Measurements from ENCODE around the gene ITGA11. TPM values are rescaled to one million over a fixed set of nuclear protein-coding genes. Genes with fewer than 3 reads are reported as not detected.

Gene ITGA11
- total RNA-seq, 1 donor from 2014 or later, result 2.6 TPM

DNA sequence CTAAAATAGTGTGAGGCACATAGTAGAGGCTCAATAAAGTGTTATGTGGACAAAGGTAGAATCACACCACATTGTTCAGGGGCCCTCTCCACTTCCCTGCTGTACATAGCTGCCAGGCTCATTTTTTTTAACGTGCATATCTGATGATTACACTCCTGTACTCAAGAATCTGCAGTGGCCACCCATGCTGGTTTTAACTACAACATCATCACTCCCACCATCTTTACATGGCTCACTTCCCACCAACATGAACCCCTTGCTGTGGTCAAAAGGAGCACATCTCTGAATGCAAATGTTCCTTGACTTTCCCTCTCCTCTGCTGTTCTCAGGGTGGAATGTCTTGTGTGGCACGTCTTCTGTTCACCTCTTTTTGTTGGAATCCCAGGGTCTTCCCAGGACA, 77.7 kb downstream of the ITGA11 start:
- DNase-seq (ENCODE audit: low spot score), result no peak

DNA sequence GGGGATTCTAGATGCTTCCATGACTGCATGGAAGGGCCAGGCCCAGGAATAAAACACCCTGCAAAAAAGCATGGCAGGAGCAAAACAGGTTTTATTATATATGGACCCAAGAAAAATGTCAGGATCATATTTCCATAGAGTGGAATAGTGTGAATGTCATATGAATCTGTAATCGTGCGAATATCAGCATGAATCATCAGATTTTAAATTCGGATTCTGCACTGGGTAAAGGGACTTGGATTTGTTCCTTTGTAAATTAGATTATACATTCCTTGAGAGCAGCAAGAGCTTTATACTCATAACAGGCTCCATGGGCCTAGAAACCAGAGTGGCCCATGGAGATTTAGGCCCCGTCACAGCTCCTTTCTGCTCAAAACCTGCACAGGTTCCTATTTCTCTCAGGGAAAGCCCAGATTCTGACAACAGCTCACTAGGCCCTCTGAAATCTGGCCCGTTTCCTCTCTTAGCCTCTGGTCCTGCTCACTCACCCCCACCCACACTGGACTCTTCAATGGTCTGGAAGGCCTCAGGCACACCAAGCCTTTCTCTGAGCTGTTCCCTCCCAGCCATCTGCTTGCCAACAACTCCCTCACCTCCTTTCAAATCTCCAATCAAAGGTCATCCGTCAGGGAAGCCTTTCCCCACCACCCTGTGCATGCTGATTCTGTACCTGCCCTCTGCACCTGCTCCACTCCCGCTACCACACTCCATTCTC, 78.4 kb downstream of the ITGA11 start:
- no peak for DNase-seq (ENCODE audit: low spot score)

GRCh38 chr15:68352401-68353062, 79.4 kb downstream of the ITGA11 start:
- DNase-seq (ENCODE audit: low spot score), result peak; percentile 38

- no peak for DNase-seq (ENCODE audit: low spot score)
Measured at GRCh38 chr15:68349151-68349550, 82.8 kb downstream of the ITGA11 start.

GRCh38 chr15:68348606-68349005, 83.4 kb downstream of the ITGA11 start:
- no peak for DNase-seq (ENCODE audit: low spot score)

GRCh38 chr15:68348081-68348480, 83.9 kb downstream of the ITGA11 start:
- no peak for DNase-seq (ENCODE audit: low spot score)

- no peak for DNase-seq (ENCODE audit: low spot score)
Measured at GRCh38 chr15:68347392-68347791, 84.6 kb downstream of the ITGA11 start.

GRCh38 chr15:68346979-68347378, 85.0 kb downstream of the ITGA11 start:
- no peak for DNase-seq (ENCODE audit: low spot score)

- DNase-seq (ENCODE audit: low spot score), result no peak
Measured at GRCh38 chr15:68345481-68345880, 86.5 kb downstream of the ITGA11 start.

DNA sequence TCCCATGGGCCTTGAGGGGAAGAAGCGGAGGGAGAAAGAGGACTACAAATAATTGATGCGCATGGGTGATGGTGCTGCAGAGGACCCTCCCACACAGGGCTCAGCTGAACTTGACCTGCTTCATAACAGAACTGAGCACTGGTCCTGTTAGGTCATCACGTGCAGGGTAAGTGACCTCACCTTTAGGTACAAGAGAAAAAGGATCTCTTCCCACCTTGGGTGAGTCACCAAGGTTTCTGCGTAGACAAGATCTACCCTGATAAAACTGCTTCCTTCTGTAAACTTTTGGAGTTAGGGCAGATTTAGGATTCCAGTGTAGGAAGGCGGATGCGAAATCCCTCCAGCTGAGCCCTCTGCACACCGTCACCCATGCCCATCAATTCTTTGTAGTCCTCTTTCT, 87.4 kb downstream of the ITGA11 start:
- DNase-seq (ENCODE audit: low spot score), result no peak

- no peak for DNase-seq (ENCODE audit: low spot score)
Measured at GRCh38 chr15:68343579-68344225, 88.3 kb downstream of the ITGA11 start.

- no peak for DNase-seq (ENCODE audit: low spot score)
Measured at GRCh38 chr15:68341760-68342725, 89.9 kb downstream of the ITGA11 start.

GRCh38 chr15:68340726-68341671, 91.0 kb downstream of the ITGA11 start:
- no peak for DNase-seq (ENCODE audit: low spot score)

DNA sequence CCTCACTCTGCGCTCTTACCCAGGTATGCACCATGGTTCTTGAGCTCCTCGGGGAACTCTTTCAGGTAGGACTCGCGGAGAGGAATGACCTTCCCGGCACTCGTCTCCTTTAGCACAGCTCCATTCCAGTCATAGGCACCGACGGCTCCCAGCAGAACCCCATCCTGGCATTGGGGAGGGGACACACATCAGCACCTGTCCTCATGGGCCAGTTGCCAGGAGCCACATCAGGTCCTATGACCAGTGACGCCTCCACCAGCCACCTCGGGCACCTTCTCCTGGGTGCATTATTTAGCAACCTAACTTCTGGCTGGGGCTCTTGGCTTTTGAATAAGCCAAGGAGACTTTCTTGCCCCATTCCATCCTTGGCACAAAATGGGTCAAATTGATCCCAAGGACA, 92.5 kb downstream of the ITGA11 start:
- no peak for DNase-seq (ENCODE audit: low spot score)

- no peak for DNase-seq (ENCODE audit: low spot score)
Measured at GRCh38 chr15:68337826-68338225, 94.1 kb downstream of the ITGA11 start.

GRCh38 chr15:68336516-68336915, 95.4 kb downstream of the ITGA11 start:
- no peak for DNase-seq (ENCODE audit: low spot score)

DNA sequence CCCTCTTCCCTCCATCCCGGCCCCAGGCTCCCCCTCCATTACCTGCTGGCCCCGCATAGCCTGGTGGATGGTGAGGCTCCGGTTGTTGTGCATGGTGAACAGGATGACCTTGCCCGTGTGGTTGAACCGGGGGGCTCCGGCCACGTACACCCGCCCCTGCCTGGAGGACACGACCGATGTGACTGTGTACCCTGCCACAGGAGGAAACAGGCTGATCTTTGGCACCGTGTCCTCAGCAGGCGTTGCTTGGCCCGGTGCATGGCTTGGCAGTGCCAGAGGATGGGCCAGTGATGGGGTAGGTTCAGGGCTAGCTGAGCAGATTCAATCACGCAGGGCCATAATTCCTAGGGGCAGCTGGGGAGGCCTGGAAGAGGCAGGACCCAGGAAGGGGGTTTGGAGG, 96.3 kb downstream of the ITGA11 start:
- no peak for DNase-seq (ENCODE audit: low spot score)

GRCh38 chr15:68335251-68335650, 96.7 kb downstream of the ITGA11 start:
- DNase-seq (ENCODE audit: low spot score), result no peak

DNA sequence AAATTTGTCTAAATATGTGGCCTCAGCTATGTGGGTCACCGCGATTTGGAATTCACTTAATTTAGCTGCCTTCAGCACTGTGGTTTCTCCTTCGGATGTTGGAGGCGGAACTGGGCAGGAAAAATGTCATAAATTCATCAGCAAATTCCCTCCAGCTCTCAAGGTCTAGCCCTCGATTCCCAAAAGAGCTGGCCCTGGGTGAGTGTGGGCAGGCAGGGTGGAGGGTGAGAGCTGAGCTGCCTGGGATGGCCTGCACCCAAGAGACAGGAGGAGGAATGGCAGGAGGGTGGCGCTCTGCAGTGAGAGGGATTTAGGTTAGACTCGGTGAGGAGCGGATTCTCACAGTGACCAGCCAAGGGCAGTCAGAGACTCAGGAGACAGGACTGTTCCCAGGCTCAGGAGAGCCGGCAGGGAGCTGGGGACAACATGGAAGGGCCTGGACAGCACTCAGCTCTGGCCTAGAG, 97.3 kb downstream of the ITGA11 start:
- DNase-seq (ENCODE audit: low spot score), result no peak

DNA sequence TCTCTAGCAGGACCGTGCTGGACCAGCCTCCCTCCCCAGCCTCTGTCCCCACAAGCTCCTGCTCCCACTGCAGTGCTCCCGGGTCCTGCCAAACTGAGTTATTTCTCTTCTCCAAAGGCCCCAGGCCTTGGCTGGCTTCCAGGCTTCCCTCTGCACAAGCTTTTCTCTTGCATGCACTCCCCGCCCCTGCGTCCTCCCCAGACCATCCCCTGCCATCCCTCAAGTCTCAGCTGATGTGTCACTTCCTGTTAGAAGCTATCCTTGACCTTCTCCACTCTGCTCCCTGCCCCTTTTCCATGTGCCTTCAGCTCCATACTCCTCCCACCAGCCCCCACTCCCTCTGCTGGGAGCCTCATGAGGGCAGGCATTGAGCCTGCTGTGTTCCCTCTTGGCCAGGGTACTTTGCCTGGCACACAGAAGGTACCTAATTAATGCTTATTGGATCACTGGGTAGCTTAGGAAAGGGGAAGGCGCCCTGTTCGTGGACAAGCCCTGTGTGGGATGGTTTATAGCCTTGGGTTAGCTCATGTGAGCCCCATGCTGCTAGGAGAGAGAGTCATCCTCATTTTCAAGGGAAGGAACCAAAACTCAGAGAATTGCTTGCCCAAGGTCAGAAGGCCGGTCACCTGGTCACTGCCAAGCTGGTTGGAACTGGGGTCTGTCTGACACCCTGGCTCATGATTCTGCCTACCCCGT, 98.0 kb downstream of the ITGA11 start:
- no peak for DNase-seq (ENCODE audit: low spot score)
